NCI-H1436 (cell line): Measurements from ENCODE around the gene TRAF3.
"Not testable (repeated sequence)": the region's sequence is repeated elsewhere in the genome, so short reads cannot be mapped to it uniquely, and the experiment has no call there.

Experiments used
- DNase-seq: peaks from one replicate; lab custom pipeline; 2025; lab: John Stamatoyannopoulos, UW

Gene TRAF3

DNA sequence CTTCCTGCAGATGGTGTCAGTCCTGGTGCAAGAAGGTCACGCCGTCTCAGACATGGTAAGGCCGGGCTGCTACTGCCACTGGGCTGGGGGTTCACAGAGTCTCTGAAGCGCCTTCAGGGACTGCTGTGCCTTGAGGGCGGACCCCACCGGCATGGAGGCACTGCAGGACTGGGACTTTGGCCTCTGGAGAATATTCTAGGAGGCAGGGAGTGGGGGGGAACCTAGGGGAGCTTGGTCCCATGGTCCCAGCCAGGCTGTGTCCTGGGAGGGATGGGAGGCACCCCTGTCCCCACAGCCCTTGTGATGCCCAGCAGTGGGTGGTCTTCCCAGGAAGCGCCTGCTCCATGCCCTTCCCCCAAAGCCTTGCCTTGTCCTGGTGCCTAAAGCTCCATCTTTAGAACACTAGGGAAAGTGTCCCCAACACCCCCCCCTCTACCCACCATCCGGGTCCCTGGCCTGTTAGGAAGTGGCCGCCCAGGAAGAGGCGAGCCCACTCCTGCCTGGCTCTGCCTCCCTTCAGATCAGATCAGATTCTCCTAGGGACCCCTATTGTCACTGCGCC lies 146.8 kb downstream of the TRAF3 start:
- no peak for DNase-seq

DNA sequence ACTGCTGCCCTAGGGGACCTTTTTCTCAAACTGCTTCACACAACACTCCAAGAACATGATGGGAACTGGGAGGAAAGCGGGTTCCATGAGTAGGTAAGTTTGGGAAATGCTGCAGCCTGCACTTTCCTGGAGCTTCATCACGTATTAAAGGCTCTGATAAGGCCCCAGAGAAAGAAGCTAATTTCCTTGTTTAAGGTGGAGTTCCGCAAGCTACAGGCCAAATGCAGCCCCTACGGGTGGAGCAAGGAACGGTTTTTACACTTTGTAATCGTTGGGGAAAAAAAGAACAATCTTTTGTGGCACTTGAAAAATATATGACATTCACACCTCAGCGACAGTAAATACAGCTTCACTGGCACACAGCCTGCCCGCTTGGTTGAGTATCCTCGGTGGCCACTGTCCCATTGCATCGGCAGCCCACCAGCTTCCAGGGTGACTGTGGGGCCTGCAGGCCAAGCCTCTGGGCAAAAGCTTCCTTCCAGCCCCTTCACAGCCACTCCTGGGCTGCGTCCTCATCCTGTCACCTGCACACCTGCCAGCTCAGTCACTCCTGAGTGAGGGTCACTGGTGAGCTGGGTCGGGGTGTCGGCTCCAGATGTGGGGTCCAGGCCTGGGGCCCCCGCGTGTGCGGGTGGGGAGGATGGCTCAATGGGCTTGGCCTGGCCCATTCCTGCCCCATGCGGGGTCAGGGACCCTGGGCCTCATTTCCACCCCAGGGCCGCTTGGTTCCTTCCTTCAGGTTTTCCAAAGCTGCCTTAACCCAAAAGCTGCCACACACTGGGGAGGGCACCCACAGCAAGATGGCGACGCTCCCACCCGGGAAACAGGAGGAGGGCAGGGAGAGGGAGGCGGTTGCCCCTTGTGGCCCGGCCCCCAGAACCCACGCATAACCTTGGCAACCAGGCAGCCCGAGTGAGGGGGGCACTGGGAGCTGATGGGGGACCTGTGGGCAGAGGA lies 147.7 kb downstream of the TRAF3 start:
- no peak for DNase-seq

DNA sequence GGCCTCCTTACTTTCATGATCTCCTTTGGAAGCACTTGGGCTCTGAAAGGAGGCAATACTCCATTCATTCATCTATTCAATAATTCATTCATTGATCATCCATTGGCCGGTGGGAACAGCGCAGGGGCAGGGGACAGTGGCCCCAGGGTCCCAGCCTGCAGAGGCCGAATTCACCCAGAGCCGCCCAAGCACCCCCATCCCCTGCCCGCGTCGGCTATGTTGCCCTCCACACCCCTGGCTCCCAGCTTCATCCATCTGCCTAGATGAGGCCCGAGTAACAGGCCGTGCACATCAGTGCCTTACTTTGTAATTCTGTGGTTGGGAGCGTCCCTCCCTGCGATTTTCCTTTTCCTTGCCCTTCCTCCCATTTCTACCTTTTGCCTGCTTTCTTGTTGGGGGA lies 148.4 kb downstream of the TRAF3 start:
- no peak for DNase-seq

DNA sequence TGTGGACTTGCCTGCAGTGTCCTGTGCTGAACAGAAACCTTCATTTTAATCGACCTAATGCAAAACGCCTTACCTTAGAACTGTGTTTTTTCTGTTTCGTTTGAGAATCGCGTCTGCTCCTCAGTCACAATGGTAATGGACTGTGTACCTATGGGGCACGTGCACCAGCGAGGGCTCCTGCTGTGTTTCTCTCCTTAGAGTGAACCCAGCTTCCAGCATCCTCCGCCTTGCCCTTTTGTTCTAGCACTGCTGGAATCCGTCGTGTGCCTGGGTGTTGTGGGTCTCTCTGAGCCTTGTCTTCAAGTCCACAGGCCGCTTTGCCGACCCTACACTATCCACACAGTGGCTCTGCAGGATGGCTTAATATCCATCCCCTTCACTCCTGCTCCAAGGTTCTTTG lies 148.9 kb downstream of the TRAF3 start:
- DNase-seq = no peak

DNA sequence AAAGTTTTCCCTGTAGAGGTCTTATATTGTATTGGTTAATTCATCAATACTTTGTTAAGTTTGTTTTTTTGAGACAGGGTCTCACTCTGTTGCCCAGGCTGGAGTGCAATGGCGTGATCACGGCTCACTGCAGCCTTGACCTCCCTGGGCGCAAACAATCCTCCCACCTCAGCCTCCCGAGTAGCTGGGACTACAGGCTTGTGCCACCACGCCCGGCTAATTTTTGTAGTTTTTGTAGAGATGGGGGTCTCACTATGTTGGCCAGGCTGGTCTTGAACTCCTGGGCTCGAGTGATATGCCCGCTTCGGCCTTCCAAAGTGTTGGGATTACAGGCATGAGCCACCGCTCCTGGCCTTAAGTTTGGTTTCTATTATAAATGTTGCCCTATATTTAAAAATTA lies 149.6 kb downstream of the TRAF3 start:
- not testable (repeated sequence) for DNase-seq

DNA sequence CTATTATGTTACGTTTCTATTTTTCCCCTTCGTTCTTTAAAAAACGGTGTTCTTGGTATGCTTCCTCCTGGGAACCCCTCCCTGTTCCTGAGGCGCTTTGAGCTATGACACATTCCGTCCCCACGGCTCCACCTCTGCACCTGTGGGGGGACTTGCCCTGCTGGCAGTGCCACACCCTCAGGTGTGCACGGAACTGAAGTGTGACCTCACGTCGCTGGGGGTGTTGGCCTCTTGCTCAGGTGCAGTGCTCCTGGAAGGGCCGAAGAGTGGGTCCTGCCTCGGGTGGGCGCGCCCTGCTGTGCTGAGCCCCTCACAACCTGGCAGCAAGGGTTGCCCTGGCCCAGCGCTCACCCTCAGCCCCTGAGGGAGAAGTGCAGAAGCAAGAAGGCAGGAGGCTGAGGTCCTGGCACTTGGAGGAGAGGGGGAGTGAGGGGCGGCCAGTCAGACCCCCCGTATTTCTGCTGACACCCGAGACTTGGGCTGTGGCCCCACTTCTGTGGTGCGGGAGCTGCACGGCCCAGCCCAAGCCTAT lies 150.2 kb downstream of the TRAF3 start:
- DNase-seq = no peak

DNA sequence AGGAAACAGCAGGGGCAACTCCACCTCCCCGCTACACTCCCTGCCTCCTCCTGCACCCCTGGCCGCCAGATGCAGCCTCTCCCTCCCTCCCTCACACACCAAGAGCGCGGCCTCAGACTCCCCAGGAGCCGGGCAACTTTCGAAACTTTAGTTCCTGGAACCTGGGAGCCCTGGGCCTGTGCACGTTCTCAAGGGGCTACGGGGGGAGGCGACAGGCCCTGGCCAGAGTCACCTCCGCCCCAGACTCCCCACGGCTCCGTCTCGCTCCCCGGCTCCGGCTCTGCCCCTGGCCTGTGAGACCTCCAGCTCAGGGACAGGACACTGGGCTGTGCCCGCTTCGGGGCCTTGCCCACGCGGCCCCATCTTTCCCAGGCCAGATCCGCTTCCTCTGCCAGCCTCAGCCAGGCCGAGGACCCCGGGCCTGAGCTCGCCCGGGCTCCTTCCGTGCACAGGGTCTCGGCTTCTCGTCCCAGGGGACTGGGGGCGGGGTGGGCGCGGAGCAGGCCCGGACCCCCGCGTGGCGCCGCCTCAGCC lies 150.7 kb downstream of the TRAF3 start:
- no peak for DNase-seq

DNA sequence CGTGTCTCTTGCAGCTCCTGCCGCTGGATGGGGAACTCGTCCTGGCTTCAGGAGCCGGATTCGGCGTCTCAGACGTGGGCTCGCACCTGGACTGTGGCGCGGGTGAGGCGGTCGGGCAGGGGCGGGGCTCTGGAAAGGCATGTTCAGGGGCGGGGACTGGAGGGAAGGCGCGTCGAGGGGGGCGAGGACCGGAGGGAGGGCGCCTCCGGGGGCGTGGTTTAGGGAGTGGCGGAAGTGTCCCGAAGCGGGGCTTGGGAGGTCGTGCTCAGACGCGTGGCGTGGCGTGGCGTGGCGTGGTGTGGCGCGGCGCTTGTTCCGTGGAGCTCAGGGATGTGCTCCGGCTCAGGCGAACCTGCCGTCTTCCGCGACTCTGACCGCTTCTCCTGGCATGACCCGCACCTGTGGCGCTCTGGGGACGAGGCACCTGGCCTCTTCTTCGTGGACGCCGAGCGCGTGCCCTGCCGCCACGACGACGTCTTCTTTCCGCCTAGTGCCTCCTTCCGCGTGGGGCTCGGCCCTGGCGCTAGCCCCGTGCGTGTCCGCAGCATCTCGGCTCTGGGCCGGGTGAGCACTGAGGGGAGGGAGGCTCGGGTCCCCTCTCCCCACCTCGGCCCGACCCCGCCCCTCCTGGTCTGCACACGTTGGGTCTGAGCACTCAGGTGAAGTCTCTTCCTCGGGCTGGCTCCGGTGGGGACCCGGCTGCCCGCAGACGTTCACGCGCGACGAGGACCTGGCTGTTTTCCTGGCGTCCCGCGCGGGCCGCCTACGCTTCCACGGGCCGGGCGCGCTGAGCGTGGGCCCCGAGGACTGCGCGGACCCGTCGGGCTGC lies 151.4 kb downstream of the TRAF3 start:
- DNase-seq = peak; percentile 84

DNA sequence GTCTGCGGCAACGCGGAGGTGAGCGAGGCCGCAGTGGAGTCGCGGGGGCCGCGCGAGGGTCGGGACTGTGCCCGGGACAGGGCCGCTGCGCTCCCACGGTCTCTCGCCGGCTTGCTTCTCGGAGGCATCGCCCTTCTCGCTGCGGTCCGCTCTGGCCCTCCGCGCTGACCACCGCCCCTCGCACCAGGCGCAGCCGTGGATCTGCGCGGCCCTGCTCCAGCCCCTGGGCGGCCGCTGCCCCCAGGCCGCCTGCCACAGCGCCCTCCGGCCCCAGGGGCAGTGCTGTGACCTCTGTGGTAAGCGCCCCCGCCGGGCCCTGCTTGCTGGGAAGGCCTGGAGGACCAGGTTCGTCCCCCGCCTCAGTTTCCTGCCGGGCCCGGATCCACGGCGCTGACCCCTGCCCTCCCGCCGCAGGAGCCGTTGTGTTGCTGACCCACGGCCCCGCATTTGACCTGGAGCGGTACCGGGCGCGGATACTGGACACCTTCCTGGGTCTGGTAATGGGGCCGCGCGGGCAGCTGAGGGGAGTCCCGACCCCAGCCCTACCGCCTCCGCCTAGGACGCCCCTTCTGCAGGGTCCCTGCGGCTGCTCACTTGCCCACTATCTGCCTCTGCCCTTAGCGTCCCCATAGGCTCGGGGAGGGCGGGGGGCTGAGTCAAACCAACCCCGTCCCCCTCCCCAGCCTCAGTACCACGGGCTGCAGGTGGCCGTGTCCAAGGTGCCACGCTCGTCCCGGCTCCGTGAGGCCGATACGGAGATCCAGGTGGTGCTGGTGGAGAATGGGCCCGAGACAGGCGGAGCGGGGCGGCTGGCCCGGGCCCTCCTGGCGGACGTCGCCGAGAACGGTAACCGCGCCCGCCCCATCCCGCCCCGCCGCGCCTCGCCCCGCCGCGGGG lies 152.2 kb downstream of the TRAF3 start:
- DNase-seq = no peak

DNA sequence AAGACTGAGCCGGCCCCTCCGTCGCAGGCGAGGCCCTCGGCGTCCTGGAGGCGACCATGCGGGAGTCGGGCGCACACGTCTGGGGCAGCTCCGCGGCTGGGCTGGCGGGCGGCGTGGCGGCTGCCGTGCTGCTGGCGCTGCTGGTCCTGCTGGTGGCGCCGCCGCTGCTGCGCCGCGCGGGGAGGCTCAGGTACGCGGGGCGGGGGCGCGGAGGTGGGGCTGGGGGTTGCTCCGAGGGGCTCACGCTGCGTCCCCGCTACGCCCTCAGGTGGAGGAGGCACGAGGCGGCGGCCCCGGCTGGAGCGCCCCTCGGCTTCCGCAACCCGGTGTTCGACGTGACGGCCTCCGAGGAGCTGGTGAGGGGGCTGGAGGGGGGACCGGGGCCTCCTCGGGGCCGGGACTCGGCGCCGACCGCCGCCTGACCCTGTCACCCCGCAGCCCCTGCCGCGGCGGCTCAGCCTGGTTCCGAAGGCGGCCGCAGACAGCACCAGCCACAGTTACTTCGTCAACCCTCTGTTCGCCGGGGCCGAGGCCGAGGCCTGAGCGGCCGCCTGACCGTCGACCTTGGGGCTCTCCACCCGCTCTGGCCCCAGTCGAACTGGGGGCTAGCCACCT lies 153.0 kb downstream of the TRAF3 start:
- DNase-seq = peak; percentile 19

DNA sequence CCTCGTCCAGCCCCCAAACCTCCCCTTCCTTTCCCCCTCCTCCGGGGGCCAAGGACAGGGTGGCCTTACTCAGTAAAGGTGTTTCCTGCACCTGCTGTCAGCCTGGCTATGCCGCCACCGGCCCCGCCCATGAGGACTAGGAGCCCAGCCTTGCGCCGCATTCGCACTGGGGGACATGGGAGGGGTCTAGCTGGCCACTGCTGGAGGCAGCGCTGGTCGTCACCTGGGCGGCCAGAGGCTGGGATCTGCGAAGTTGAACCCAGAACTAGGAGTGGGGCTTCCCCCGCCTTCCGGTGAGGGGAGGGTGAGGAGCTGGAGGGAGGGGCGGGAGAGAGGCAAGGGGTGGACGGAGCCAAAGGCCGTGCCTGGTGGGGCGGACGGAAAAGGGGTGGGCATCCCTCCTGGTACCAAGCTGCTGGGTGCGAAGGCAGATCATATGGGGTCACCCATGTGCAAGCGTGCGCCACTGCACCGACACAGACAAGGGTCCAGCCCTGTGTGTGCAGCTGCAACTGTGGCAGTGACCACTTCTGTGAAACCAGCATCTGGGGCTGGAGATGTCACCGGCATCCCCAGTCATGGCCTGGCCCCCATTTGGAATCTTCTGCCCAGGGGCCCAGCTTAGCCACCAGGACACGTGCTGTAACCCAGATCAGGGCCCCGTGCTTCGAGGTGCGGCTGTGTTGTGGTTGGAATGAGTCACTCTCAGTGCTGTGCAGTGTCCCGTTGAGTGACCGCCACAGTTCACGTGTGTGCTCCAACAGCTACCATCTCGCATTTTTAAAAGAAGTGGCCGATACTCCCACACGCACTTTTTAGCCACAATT lies 153.7 kb downstream of the TRAF3 start:
- no peak for DNase-seq

DNA sequence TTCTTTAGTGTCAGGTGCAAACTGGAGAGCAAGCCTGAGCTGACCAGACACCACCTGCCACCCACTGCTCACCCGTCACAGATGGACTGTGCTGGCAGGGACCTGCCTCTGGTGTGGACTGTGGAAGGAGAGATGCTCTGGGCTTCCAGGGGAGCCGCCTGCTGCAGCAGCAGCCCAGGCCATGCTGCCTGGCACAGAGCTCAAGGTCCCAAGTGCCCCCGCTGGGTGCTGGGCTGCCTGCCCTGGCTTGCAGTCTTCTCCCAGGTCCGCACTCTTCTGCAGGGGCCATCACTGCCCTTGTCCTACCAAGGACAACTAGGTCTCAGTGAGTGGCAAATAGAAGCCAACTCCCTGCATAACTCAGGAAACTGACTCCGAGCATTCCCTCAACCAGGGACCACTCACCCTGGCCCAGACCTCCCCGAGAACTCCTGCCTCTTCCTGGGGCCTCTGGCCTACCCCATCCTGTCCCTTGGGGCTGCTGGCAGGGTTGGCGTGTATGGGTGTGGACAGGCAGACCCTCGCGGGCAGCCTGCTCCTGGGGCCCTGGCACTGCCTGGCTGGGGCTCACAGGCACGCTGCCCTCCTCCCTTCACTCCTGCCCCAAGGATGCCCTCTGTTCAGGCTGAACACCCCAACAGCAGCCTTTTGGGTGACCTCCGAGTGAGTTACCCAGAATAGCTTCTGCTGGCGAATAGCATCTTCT lies 154.5 kb downstream of the TRAF3 start:
- DNase-seq = no peak

DNA sequence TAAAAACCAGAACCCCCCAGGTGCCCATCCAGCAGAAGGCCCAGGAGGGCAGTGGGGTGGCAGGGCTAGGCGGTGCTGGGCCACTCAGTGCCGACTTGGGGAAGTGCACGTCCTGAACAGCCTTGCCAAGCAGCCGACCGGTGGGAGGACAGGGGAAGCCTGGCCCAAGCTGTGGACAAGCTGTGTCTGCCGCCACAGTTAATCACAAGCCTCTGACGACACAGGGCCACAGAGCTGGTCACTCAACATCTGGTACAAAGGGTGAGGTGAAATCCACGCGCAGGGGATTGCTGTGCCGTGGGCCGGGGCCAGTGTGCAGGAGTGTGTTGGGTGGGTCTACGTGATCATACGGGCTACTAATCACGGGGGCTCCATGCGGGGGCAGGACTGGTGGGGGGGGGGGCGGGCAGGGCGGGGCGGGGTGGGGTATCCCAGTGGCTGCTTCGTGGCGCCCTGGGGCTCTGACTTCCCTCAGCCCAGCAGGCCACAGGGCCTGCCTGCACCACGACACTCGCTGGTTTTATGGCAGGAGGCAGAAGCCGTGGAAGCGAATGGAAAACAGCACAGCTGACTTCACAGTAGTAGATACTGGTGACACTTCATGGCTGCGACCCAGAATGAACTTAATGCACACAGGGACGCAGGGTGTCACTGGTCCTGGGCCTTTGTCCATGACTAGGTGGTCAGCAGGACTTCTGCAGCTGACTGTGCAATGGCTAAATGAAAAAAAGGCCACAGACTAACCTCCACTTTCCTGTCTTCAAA lies 155.4 kb downstream of the TRAF3 start:
- DNase-seq = no peak

DNA sequence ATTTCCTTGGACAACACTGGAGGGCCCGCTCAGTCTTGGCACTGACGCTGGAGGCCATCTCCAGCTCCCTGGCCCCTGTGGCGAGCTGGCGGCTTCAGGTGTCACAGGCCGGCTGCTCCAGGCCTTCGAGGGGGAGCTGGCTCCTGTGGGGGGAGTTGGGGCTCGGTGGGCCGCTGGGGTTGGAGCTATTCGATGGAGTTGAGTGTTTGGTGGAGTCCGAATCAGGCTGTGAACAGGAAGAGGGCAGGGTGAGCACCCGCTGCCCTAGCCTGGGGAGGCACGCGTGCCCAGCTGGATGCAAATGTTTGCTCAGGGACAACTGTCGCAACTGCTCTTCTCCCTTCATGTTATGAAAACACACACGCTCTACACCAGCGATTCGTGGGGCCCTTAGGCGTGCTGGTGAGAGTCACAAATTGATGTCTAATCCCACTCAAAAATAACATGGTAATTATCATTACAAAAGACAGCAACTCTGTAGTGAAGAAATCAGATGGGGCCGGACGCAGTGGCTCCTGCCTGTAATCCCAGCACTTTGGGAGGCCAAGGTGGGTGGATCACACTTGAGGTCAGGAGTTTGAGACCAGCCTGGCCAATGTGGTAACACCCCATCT lies 156.5 kb downstream of the TRAF3 start:
- DNase-seq = no peak

DNA sequence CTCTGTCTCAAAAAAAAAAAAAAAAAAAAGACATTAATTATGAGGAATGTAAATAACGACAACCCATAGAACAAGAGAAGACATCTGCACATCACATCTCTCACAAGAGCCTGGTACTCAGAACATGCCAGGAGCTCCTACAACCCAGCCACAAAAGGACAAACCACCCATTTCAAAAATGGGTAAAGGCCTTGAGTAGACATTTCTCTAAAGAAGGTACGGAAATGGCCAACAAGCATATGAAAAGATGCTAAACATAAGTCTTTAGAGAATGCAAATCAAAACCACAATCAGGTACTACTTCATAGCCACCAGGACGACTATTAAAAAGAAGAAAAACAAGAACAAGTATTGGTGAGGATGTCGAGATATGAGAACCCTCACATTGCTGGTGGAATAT lies 158.5 kb downstream of the TRAF3 start:
- DNase-seq = no peak

DNA sequence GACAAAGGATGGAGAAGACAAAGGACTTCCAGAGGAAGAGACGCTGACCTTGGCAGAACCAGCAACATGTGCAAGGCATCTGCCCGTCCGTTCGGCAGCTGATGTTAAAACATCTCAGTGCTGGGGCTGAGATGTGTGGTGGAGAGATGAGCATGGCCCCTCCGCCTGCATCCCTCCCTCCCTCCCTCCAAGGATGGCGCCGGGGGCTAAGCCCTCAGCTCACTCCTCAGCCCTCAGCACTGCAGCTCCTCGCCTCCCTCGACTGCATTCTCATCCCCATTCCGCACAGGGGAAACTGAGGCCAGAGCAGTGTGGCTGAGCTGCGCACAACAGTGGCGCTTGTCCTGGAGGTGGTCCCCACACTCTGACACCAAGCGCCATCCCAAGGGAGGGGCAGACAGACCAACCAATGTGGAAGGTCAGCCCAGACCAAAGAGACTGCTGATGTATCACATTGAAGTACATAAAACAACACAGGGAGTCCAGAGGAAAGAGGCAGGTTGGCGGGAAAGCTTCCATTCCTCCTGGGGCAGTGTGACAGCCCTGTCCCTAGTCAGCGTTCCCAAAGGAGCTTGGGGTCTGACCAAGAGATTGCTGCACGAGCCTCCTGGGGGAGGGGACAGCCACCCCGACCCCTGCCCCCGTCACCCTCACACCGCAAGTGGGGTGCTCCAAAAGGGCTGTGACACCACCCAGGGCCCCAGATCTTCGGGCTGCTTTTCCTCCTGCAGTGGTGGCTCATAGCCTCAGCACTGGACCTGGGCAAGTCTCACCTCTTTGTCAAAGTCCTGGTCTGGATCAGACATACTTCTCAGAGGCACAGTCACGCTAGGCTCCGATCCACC lies 160.3 kb downstream of the TRAF3 start:
- DNase-seq = no peak

DNA sequence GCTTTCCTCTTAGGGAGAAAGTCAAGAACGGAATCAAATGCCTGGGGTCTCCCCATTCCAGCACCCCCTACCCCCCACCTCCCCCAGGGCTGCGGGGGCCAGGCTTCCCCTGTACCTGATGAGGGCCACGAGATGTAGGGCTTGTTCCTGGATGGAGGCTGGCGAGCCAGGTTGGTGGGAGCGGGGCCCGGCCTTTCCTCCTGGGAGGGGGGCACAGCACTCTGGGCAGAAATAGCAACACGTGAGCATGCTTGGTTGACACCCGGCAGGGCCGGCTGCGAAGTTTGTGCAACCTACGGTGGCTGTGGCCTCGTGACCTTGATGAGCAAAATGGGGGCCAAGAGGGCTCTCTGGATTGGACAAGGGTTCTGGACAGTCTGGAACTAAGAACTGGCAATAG lies 160.9 kb downstream of the TRAF3 start:
- no peak for DNase-seq
